Suprapubic skin (tissue), 4 donors: ENCODE data around the gene BECN2. TPM values are rescaled to one million over a fixed set of nuclear protein-coding genes. Genes with fewer than 3 reads are reported as not detected.

ENCODE experiments used
- DNase-seq, 2 donors: peaks; one replicate each; pipeline ENCODE4 v3.0.0-alpha.2; 2019; ENCODE audit warnings: low spot score in 2 of 2
- H3K27ac ChIP-seq: fragments of 200-600 bp; sonication (generic); one replicate; pipeline ENCODE4 v1.5.1; 2019
- H3K27me3 ChIP-seq: fragments of 200-600 bp; sonication (generic); one replicate; pipeline ENCODE4 v1.5.1; 2019
- H3K36me3 ChIP-seq: fragments of 200-600 bp; sonication (generic); one replicate; pipeline ENCODE4 v1.5.1; 2019
- H3K4me1 ChIP-seq: fragments of 200-600 bp; sonication (generic); one replicate; pipeline ENCODE4 v1.5.1; 2019
- H3K4me3 ChIP-seq: fragments of 200-600 bp; sonication (generic); one replicate; pipeline ENCODE4 v1.5.1; 2019; ENCODE audit warnings: mild to moderate bottlenecking
- H3K9me3 ChIP-seq: fragments of 200-600 bp; sonication (generic); one replicate; pipeline ENCODE4 v1.5.1; 2019
- EP300 ChIP-seq: sonication (generic); formaldehyde crosslinking; IDR thresholded peaks from one replicate; pipeline ENCODE4 v1.6.1; 2017; ENCODE audit warnings: antibody characterized with exemption
- POLR2A ChIP-seq, 2 donors: fragments of 450-650 bp; IDR thresholded peaks; one replicate each; pipeline ENCODE4 v1.6.1; 2017; ENCODE audit warnings: antibody characterized with exemption in 2 of 2, mild to moderate bottlenecking in 2 of 2, moderate library complexity in 2 of 2
- POLR2AphosphoS5 ChIP-seq, 3 donors: sonication (generic); formaldehyde crosslinking; IDR thresholded peaks; one replicate each; pipeline ENCODE4 v1.6.1; 2017; ENCODE audit warnings: antibody characterized with exemption in 3 of 3
- WGBS: methylation state at CpG from one replicate; pipeline ENCODE4 v1.1.5; 2018; 5-methylcytosine and 5-hydroxymethylcytosine counted together
- total RNA-seq, 4 donors: library from RNA; depleted of rRNA; stranded (reverse); fragments of >200 nt; gene quantifications; one replicate each; pipeline ENCODE4 v1.1.0, GENCODE V29; 2016
- TF ChIP-seq, protein P1 (sequence below), 2 donors: fragments of 200-600 bp in 1 of 2; fragments of 450-650 bp in 1 of 2; sonication (generic) in 1 of 2; IDR thresholded peaks; one replicate each; pipeline ENCODE4 v1.5.1; 2016 to 2019; ENCODE audit warnings: antibody characterized with exemption in 2 of 2, mild to moderate bottlenecking in 1 of 2, moderate library complexity in 1 of 2

The BECN2 gene
- total RNA-seq, 4 donors from 2014 or later = not detected

- 86% methylated on average over 7 of the region's 7 CpGs for WGBS
Observed at GRCh38 chr1:242000434-242000833, 42.9 kb downstream of the BECN2 start.

GRCh38 chr1:242002072-242002471 is 44.5 kb downstream of the BECN2 start:
- Histone ChIP-seq H3K27ac (no peak overlapping the region), H3K4me3 (no peak overlapping the region), H3K9me3 (no peaks in the 10 kb centered on the region), H3K4me1 (peaks cover 8% of the 10 kb centered on the region), H3K36me3 (no peaks in the 10 kb centered on the region), H3K27me3 (no peaks in the 10 kb centered on the region)
- TF ChIP-seq POLR2AphosphoS5 (IDR thresholded peaks at IDR 0.05) (no peak), EP300 (no peak), POLR2A (IDR thresholded peaks at IDR 0.05) (no peak)
- TF ChIP-seq, protein P1, sequence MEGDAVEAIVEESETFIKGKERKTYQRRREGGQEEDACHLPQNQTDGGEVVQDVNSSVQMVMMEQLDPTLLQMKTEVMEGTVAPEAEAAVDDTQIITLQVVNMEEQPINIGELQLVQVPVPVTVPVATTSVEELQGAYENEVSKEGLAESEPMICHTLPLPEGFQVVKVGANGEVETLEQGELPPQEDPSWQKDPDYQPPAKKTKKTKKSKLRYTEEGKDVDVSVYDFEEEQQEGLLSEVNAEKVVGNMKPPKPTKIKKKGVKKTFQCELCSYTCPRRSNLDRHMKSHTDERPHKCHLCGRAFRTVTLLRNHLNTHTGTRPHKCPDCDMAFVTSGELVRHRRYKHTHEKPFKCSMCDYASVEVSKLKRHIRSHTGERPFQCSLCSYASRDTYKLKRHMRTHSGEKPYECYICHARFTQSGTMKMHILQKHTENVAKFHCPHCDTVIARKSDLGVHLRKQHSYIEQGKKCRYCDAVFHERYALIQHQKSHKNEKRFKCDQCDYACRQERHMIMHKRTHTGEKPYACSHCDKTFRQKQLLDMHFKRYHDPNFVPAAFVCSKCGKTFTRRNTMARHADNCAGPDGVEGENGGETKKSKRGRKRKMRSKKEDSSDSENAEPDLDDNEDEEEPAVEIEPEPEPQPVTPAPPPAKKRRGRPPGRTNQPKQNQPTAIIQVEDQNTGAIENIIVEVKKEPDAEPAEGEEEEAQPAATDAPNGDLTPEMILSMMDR (IDR thresholded peaks at IDR 0.05) = no peak
- DNase-seq = peak in 1 of 2 donors; percentile 75
- 73% methylated on average over 5 of the region's 5 CpGs for WGBS

More at GRCh38 chr1:242000434-242000833, 42.9 kb downstream of the BECN2 start:
- no peak for TF ChIP-seq POLR2A (IDR thresholded peaks at IDR 0.05)
- TF ChIP-seq, protein P1 (IDR thresholded peaks at IDR 0.05) = no peak
- TF ChIP-seq POLR2AphosphoS5 (IDR thresholded peaks at IDR 0.05) = no peak
- no peak for TF ChIP-seq EP300
- no peak overlapping the region for H3K4me3 ChIP-seq
- H3K4me1 ChIP-seq = peaks cover 8% of the 10 kb centered on the region
- H3K27me3 ChIP-seq = no peaks in the 10 kb centered on the region
- no peaks in the 10 kb centered on the region for H3K36me3 ChIP-seq
- no peak for DNase-seq
- no peak overlapping the region for H3K27ac ChIP-seq
- H3K9me3 ChIP-seq = no peaks in the 10 kb centered on the region

DNA sequence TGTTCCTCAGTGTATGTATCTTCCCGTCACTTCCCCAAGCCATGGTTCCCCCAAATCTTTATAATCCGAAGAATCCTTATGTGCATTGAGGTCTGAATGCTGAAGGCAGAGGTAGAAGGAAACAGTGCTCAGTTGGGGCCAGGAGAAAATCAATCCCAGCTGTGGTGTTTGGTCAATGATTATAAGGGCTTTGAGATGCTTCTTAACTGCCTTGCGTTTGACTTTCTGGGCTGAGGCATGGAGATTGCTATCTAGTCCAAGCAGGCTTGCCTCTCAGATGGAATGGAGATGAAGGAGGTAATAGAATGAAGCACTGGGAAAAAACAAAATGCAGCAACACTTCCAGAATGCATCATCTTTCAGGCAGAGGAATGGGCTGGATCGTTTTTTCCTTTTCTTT is 44.9 kb downstream of the BECN2 start:
- H3K4me3 ChIP-seq = no peak overlapping the region
- DNase-seq = no peak
- H3K4me1 ChIP-seq = peaks cover 8% of the 10 kb centered on the region
- TF ChIP-seq, protein P1 (IDR thresholded peaks at IDR 0.05) = no peak
- no peak for TF ChIP-seq POLR2A (IDR thresholded peaks at IDR 0.05)
- TF ChIP-seq POLR2AphosphoS5 (IDR thresholded peaks at IDR 0.05) = no peak
- no peak for TF ChIP-seq EP300
- H3K9me3 ChIP-seq = no peaks in the 10 kb centered on the region
- H3K27ac ChIP-seq = no peak overlapping the region
- no peaks in the 10 kb centered on the region for H3K27me3 ChIP-seq
- 55% methylated on average over 4 of the region's 4 CpGs for WGBS
- H3K36me3 ChIP-seq = no peaks in the 10 kb centered on the region

- no peaks in the 10 kb centered on the region for H3K36me3 ChIP-seq
- H3K27ac ChIP-seq = no peak overlapping the region
- no peak for DNase-seq
- H3K27me3 ChIP-seq = no peaks in the 10 kb centered on the region
- no peaks in the 10 kb centered on the region for H3K4me1 ChIP-seq
- H3K9me3 ChIP-seq = no peaks in the 10 kb centered on the region
- TF ChIP-seq, protein P1 (IDR thresholded peaks at IDR 0.05) = no peak
- TF ChIP-seq POLR2AphosphoS5 (IDR thresholded peaks at IDR 0.05) = no peak
- no peak for TF ChIP-seq EP300
- TF ChIP-seq POLR2A (IDR thresholded peaks at IDR 0.05) = no peak
- H3K4me3 ChIP-seq = no peak overlapping the region
- 87% methylated on average over 5 of the region's 5 CpGs for WGBS
Observed at GRCh38 chr1:242004751-242005495, 47.4 kb downstream of the BECN2 start.

GRCh38 chr1:242005866-242006535 is 48.4 kb downstream of the BECN2 start:
- no peak for TF ChIP-seq POLR2AphosphoS5 (IDR thresholded peaks at IDR 0.05)
- TF ChIP-seq, protein P1 (IDR thresholded peaks at IDR 0.05) = no peak
- no peak for TF ChIP-seq POLR2A (IDR thresholded peaks at IDR 0.05)
- TF ChIP-seq EP300 = no peak
- Histone ChIP-seq H3K9me3 (no peaks in the 10 kb centered on the region), H3K4me3 (no peak overlapping the region), H3K27ac (no peak overlapping the region), H3K4me1 (no peaks in the 10 kb centered on the region), H3K27me3 (no peaks in the 10 kb centered on the region), H3K36me3 (no peaks in the 10 kb centered on the region)
- 83% methylated on average over 5 of the region's 5 CpGs for WGBS
- DNase-seq = no peak
